H1 (cell line): ENCODE measurements around the gene GPC2. TPM values are rescaled to one million over a fixed set of nuclear protein-coding genes. Genes with fewer than 3 reads are reported as not detected.

ENCODE experiments used
- CTCF ChIA-PET: fragments of 300-600 bp; sonication (Branson Sonifier 250); formaldehyde crosslinking; loops from one replicate; lab custom pipeline; 2021; ENCODE audit not compliant: partially characterized antibody; lab: Charles Lee
- POLR2A ChIA-PET: fragments of 300-600 bp; sonication (Branson Sonifier 250); formaldehyde crosslinking; loops from one replicate; lab custom pipeline; 2021; ENCODE audit warnings: inconsistent platforms; ENCODE audit not compliant: partially characterized antibody; lab: Charles Lee
- DNase-seq, 2 experiments: peaks; one replicate each; pipeline versions ENCODE4 v3.0.0 to v3.0.0-alpha.2; 2010 to 2022; ENCODE audit warnings: low spot score in 2 of 2, low read depth in 1 of 2, mixed read lengths in 1 of 2
- FAIRE-seq: peaks from 2 replicates; lab custom pipeline; 2011; peaks lifted over from hg19 to GRCh38; lab: Jason Lieb, UNC
- H2AFZ ChIP-seq: 2 replicates; pipeline ENCODE4 v1.8.1; 2012; ENCODE audit warnings: low read length, inconsistent platforms
- H2AK5ac ChIP-seq: 2 replicates; pipeline ENCODE4 v1.6.1; 2013; ENCODE audit warnings: low read depth, low read length
- H2BK120ac ChIP-seq: replicated peaks from 2 replicates; pipeline ENCODE3; 2013; ENCODE audit warnings: low read depth, low read length, inconsistent platforms
- H2BK12ac ChIP-seq: 2 replicates; pipeline ENCODE4 v1.6.1; 2013; ENCODE audit warnings: low read depth, low read length
- H2BK15ac ChIP-seq: 2 replicates; pipeline ENCODE4 v1.6.1; 2013; ENCODE audit warnings: low read length
- H2BK20ac ChIP-seq: 2 replicates; pipeline ENCODE4 v1.6.1; 2013; ENCODE audit warnings: low read length
- H2BK5ac ChIP-seq: 2 replicates; pipeline ENCODE4 v1.6.1; 2013; ENCODE audit warnings: low read depth, low read length
- H3K14ac ChIP-seq: 2 replicates; pipeline ENCODE4 v1.6.1; 2013; ENCODE audit warnings: inconsistent platforms; ENCODE audit not compliant: insufficient read length
- H3K18ac ChIP-seq: 2 replicates; pipeline ENCODE4 v1.6.1; 2013; ENCODE audit warnings: low read length; ENCODE audit errors: extremely low read depth
- H3K23ac ChIP-seq: 2 replicates; pipeline ENCODE4 v1.6.1; 2013; ENCODE audit warnings: inconsistent platforms; ENCODE audit not compliant: insufficient read length
- H3K23me2 ChIP-seq: 2 replicates; pipeline ENCODE4 v1.6.1; 2013; ENCODE audit warnings: low read depth, low read length
- H3K27ac ChIP-seq: 2 replicates; pipeline ENCODE4 v1.6.1; 2011; ENCODE audit warnings: low read depth, low read length, inconsistent platforms
- H3K27me3 ChIP-seq, 4 experiments: replicated peaks in 1 of 4; 1 replicate in 1 of 4; 2 replicates in 3 of 4; pipeline versions ENCODE4 v1.6.1 to v1.8.1; 2011 to 2013; ENCODE audit warnings: low read length in 3 of 4, mild to moderate bottlenecking in 3 of 4, inconsistent platforms in 2 of 4, mixed read lengths in 2 of 4, moderate library complexity in 1 of 4; ENCODE audit not compliant: control insufficient read depth in 3 of 4, insufficient read depth in 3 of 4; ENCODE audit errors: extremely low read depth in 1 of 4
- H3K36me3 ChIP-seq, 4 experiments: 2 replicates each; pipeline versions ENCODE4 v1.6.1 to v1.8.1; 2011 to 2013; ENCODE audit warnings: mild to moderate bottlenecking in 4 of 4, low read length in 3 of 4, moderate library complexity in 2 of 4, control low read depth in 1 of 4, inconsistent platforms in 1 of 4; ENCODE audit not compliant: insufficient read depth in 4 of 4, control insufficient read depth in 2 of 4
- H3K4ac ChIP-seq: replicated peaks from 2 replicates; pipeline ENCODE3; 2013; ENCODE audit warnings: low read length, low read depth, mixed read lengths, inconsistent platforms; ENCODE audit not compliant: insufficient read length
- H3K4me1 ChIP-seq, 4 experiments: replicated peaks in 1 of 4; 1 replicate in 1 of 4; 2 replicates in 3 of 4; pipeline versions ENCODE4 v1.6.1 to v1.8.1; 2011 to 2013; ENCODE audit warnings: low read length in 3 of 4, inconsistent platforms in 2 of 4, mixed read lengths in 1 of 4; ENCODE audit not compliant: insufficient read depth in 4 of 4, control insufficient read depth in 3 of 4
- H3K4me2 ChIP-seq, 2 experiments: 2 replicates each; pipeline versions ENCODE4 v1.6.1 to v1.8.1; 2011 to 2013; ENCODE audit warnings: low read depth in 2 of 2, low read length in 2 of 2, control low read depth in 1 of 2, inconsistent platforms in 1 of 2, mild to moderate bottlenecking in 1 of 2; ENCODE audit not compliant: insufficient read depth in 1 of 2
- H3K4me3 ChIP-seq, 4 experiments: fragments of 200-600, 300-600 bp in 1 of 4; sonication (generic), shearing (Covaris generic), sonication (Bioruptor Twin) in 1 of 4; 2 replicates each; pipeline versions ENCODE4 v1.5.1 to v1.8.1; 2011 to 2016; ENCODE audit warnings: low read length in 4 of 4, low read depth in 3 of 4, control low read depth in 2 of 4, inconsistent platforms in 2 of 4, mild to moderate bottlenecking in 2 of 4, mixed read lengths in 1 of 4, moderate library complexity in 1 of 4; ENCODE audit not compliant: insufficient read depth in 2 of 4; ENCODE audit errors: extremely low read depth in 1 of 4
- H3K56ac ChIP-seq: replicated peaks from 2 replicates; pipeline ENCODE3; 2013; ENCODE audit warnings: low read depth, mild to moderate bottlenecking, mixed read lengths, low read length, inconsistent platforms; ENCODE audit not compliant: insufficient read length
- H3K79me1 ChIP-seq: 2 replicates; pipeline ENCODE4 v1.6.1; 2013; ENCODE audit warnings: low read depth, low read length, control low read depth
- H3K79me2 ChIP-seq, 2 experiments: 2 replicates each; pipeline versions ENCODE4 v1.6.1 to v1.8.1; 2012 to 2013; ENCODE audit warnings: low read length in 2 of 2, mild to moderate bottlenecking in 2 of 2, inconsistent platforms in 1 of 2; ENCODE audit not compliant: insufficient read depth in 2 of 2, control insufficient read depth in 1 of 2
- H3K9ac ChIP-seq, 4 experiments: replicated peaks in 1 of 4; 1 replicate in 1 of 4; 2 replicates in 3 of 4; pipeline versions ENCODE4 v1.6.1 to v1.8.1; 2011 to 2013; ENCODE audit warnings: low read depth in 3 of 4, low read length in 3 of 4, control low read depth in 2 of 4, mild to moderate bottlenecking in 2 of 4, moderate library complexity in 2 of 4, inconsistent platforms in 1 of 4; ENCODE audit errors: extremely low read depth in 1 of 4
- H3K9me3 ChIP-seq, 2 experiments: 2 replicates each; pipeline versions ENCODE4 v1.6.1 to v1.8.1; 2012 to 2013; ENCODE audit warnings: mild to moderate bottlenecking in 2 of 2, moderate library complexity in 2 of 2, control low read depth in 1 of 2, inconsistent platforms in 1 of 2, low read depth in 1 of 2, low read length in 1 of 2, mixed read lengths in 1 of 2; ENCODE audit not compliant: insufficient read depth in 2 of 2
- H4K20me1 ChIP-seq, 2 experiments: replicated peaks in 1 of 2; 2 replicates each; pipeline versions ENCODE3 to v1.8.1; 2011 to 2013; ENCODE audit warnings: inconsistent platforms in 2 of 2, low read length in 2 of 2, mild to moderate bottlenecking in 1 of 2; ENCODE audit not compliant: insufficient read depth in 2 of 2, control insufficient read depth in 1 of 2
- H4K5ac ChIP-seq: 2 replicates; pipeline ENCODE4 v1.6.1; 2013; ENCODE audit warnings: low read length, low read depth, mixed read lengths, inconsistent platforms; ENCODE audit not compliant: insufficient read length
- H4K8ac ChIP-seq: 2 replicates; pipeline ENCODE4 v1.8.0; 2013; ENCODE audit warnings: mild to moderate bottlenecking, moderate library complexity, low read length, inconsistent platforms; ENCODE audit not compliant: insufficient read depth; ENCODE audit errors: extremely low read depth
- H4K91ac ChIP-seq: replicated peaks from 2 replicates; pipeline ENCODE3; 2013; ENCODE audit warnings: low read length, mixed read lengths, inconsistent platforms; ENCODE audit not compliant: insufficient read length
- ASH2L ChIP-seq: fragments of 200-600, 300-600 bp; sonication (generic); IDR thresholded peaks from one replicate; pipeline ENCODE4 v1.7.1; 2017; ENCODE audit warnings: low read length
- BCL11A ChIP-seq, 2 experiments: IDR thresholded peaks; one replicate each; pipeline ENCODE4 v1.6.1; 2011; ENCODE audit warnings: low read depth in 2 of 2, low read length in 2 of 2, mild to moderate bottlenecking in 2 of 2
- BRCA1 ChIP-seq: IDR thresholded peaks from 2 replicates; pipeline ENCODE4 v1.6.1; 2012; ENCODE audit warnings: low read depth, low read length, improper control_type of control experiment
- CBX8 ChIP-seq: fragments of 300-800, 300-1000 bp; sonication (generic); IDR thresholded peaks from 2 replicates; pipeline ENCODE4 v1.7.1; 2016; ENCODE audit warnings: low read depth, low read length, borderline replicate concordance
- KDM4A ChIP-seq: IDR thresholded peaks from one replicate; pipeline ENCODE4 v1.7.1; 2012; ENCODE audit warnings: low read depth, mild to moderate bottlenecking, moderate library complexity, low read length, inconsistent platforms; ENCODE audit not compliant: severe bottlenecking
- KDM5A ChIP-seq: fragments of 200-600 bp; IDR thresholded peaks from 2 replicates; pipeline ENCODE4 v1.7.1; 2012; ENCODE audit warnings: mild to moderate bottlenecking, low read length, inconsistent platforms, mixed read lengths
- POLR2A ChIP-seq, 2 experiments: IDR thresholded peaks; 1 replicate in 1 of 2; 2 replicates in 1 of 2; pipeline ENCODE4 v1.6.1; 2011; ENCODE audit warnings: low read depth in 2 of 2, low read length in 2 of 2, mild to moderate bottlenecking in 2 of 2; ENCODE audit errors: control extremely low read depth in 1 of 2
- RAD21 ChIP-seq, 2 experiments: IDR thresholded peaks in 1 of 2; conservative IDR thresholded peaks in 1 of 2; 2 replicates each; pipeline ENCODE4 v1.6.1; 2011; ENCODE audit warnings: low read depth in 2 of 2, low read length in 2 of 2, improper control_type of control experiment in 1 of 2, inconsistent platforms in 1 of 2, mild to moderate bottlenecking in 1 of 2, moderate library complexity in 1 of 2
- RBBP5 ChIP-seq: IDR thresholded peaks from 2 replicates; pipeline ENCODE4 v1.7.1; 2012; ENCODE audit warnings: low read depth, mild to moderate bottlenecking, inconsistent platforms, low read length, moderate library complexity, borderline replicate concordance
- SIN3A ChIP-seq, 2 experiments: IDR thresholded peaks in 1 of 2; conservative IDR thresholded peaks in 1 of 2; 2 replicates each; pipeline ENCODE4 v1.6.1; 2011 to 2012; ENCODE audit warnings: low read length in 2 of 2, improper control_type of control experiment in 1 of 2, low read depth in 1 of 2, mild to moderate bottlenecking in 1 of 2
- SIRT6 ChIP-seq: IDR thresholded peaks from one replicate; pipeline ENCODE4 v1.7.1; 2012; ENCODE audit warnings: low read length, inconsistent platforms
- SP4 ChIP-seq: IDR thresholded peaks from 2 replicates; pipeline ENCODE4 v1.6.1; 2012; ENCODE audit warnings: low read length, inconsistent platforms
- TAF1 ChIP-seq: IDR thresholded peaks from 2 replicates; pipeline ENCODE4 v1.6.1; 2011; ENCODE audit warnings: mild to moderate bottlenecking, low read depth, low read length
- WGBS, 2 experiments: shearing (Covaris generic) in 1 of 2; methylation state at CpG; one replicate each; pipeline versions ENCODE4 v1.1.6 to v1.1.7; 2013 to 2015; ENCODE audit warnings: low lambda C conversion rate in 2 of 2, mixed read lengths in 2 of 2, inconsistent platforms in 1 of 2, low coverage in 1 of 2, missing lambda C conversion rate in 1 of 2; ENCODE audit not compliant: insufficient replicate concordance in 2 of 2, insufficient coverage in 1 of 2, insufficient read length in 1 of 2; ENCODE audit errors: extremely low coverage in 1 of 2, missing lambda C conversion rate in 1 of 2; 5-methylcytosine and 5-hydroxymethylcytosine counted together
- polyA plus RNA-seq, 7 experiments: library from polyadenylated mRNA; depleted of rRNA in 3 of 7; stranded (reverse) in 5 of 7; unstranded in 2 of 7; fragments of >200 nt in 5 of 7; fragments of 200-250 nt in 2 of 7; gene quantifications; 1 replicate in 5 of 7; 2 replicates in 1 of 7; 4 replicates in 1 of 7; pipeline versions ENCODE4 v1.2.1 to v1.2.3, GENCODE V29; 2011 to 2013; ENCODE audit warnings: missing spikeins in 2 of 7, mixed read lengths in 2 of 7
- total RNA-seq: library from RNA; stranded (reverse); fragmentation: NEBNext Ultra II Directional; extraction: Animal tissue kit (Norgen Biotek cat#: 25700); gene quantifications from 2 replicates; pipeline ENCODE4 v1.2.1, GENCODE V29; 2021
- TF ChIP-seq, protein P1 (sequence below): IDR thresholded peaks from 2 replicates; pipeline ENCODE4 v1.6.1; 2011; ENCODE audit warnings: low read depth, mild to moderate bottlenecking, low read length; ENCODE audit not compliant: insufficient read depth

The GPC2 gene
- total and polyA plus RNA-seq, 2 of the 8 experiments (the other 6 are each of a cell fraction or from before 2014, with no cell fraction given) = 25.3 to 44.8 TPM

GRCh38 chr7:100204454-100204853, 27.3 kb upstream of the GPC2 start:
- 0 out of 2 replicates have a peak, but pooled peaks cover 1% of the 10 kb centered on the region for H3K23me2 ChIP-seq
- H4K91ac ChIP-seq = no peak overlapping the region
- no peak overlapping the region for H2BK15ac ChIP-seq
- H3K79me1 ChIP-seq = no peaks in the 10 kb centered on the region
- H4K8ac ChIP-seq = no peak overlapping the region; the same call in 1 of the 2 replicates
- no peak overlapping the region for H2BK120ac ChIP-seq
- WGBS, 2 experiments = 89% methylated on average over 9 of the region's 9 CpGs; no CpG with 5 or more reads in 1 of the 2 experiments
- no peak overlapping the region for H3K14ac ChIP-seq
- no peaks in the 10 kb centered on the region for H3K36me3 ChIP-seq
- no peak overlapping the region for H3K27ac ChIP-seq
- H3K9me3 ChIP-seq = no peaks in the 10 kb centered on the region
- no peaks in the 10 kb centered on the region for H3K79me2 ChIP-seq
- FAIRE-seq = no peak
- CTCF ChIA-PET = interaction anchor here (0.6 to 3.4 kb wide), 7 partner anchors 11 to 73 kb away, joined by 3 to 36 read pairs (median 3); no protein-coding TSS in a partner anchor
- no peak overlapping the region for H4K5ac ChIP-seq
- H3K4me1 ChIP-seq = peaks cover 0 to 9% (median 3%) of the 10 kb centered on the region in 4 experiments; a peak in 3 of 7 replicates
- H3K56ac ChIP-seq = no peak overlapping the region
- peaks cover 0 to 5% (median 2%) of the 10 kb centered on the region in 4 experiments; a peak in 4 of 7 replicates for H3K27me3 ChIP-seq
- no peaks in the 10 kb centered on the region for H4K20me1 ChIP-seq
- no peak overlapping the region for H2BK12ac ChIP-seq
- no peak overlapping the region for H2BK5ac ChIP-seq
- DNase-seq = no peak
- H2AK5ac ChIP-seq = peak overlapping the region; percentile 71; the same call in 1 of the 2 replicates
- no peak overlapping the region for H3K18ac ChIP-seq
- POLR2A ChIA-PET = interaction anchor here (0.7 to 1.6 kb wide), 5 partner anchors 10 to 37 kb away, joined by 3 to 4 read pairs (median 3); partner anchors contain the start of gene GAL3ST4
- no peak overlapping the region for H3K4me2 ChIP-seq
- no peak overlapping the region for H3K4me3 ChIP-seq
- H3K4ac ChIP-seq = no peak overlapping the region
- no peak overlapping the region for H2AFZ ChIP-seq
- H3K9ac ChIP-seq = no peak overlapping the region
- H2BK20ac ChIP-seq = no peak overlapping the region
- no peak overlapping the region for H3K23ac ChIP-seq
- TF ChIP-seq RAD21 (IDR thresholded peaks at IDR 0.05 in 1 of 2, conservative IDR thresholded peaks at IDR 0.05 in 1 of 2; ENCODE audit: low read depth in 2 of 2, low read length in 2 of 2) (no peak), CBX8 (no peak), BRCA1 (no peak), BCL11A (IDR thresholded peaks at IDR 0.05; ENCODE audit: low read depth in 2 of 2, low read length in 2 of 2) (no peak), SP4 (no peak), POLR2A (IDR thresholded peaks at IDR 0.05; ENCODE audit: control extremely low read depth in 1 of 2, low read depth in 2 of 2, low read length in 2 of 2) (no peak), ASH2L (no peak), RBBP5 (no peak), SIN3A (conservative IDR thresholded peaks at IDR 0.05 in 1 of 2, IDR thresholded peaks at IDR 0.05 in 1 of 2; ENCODE audit: low read depth in 1 of 2, low read length in 2 of 2) (no peak), KDM5A (no peak), KDM4A (no peak), TAF1 (no peak), SIRT6 (no peak)
- TF ChIP-seq, protein P1, sequence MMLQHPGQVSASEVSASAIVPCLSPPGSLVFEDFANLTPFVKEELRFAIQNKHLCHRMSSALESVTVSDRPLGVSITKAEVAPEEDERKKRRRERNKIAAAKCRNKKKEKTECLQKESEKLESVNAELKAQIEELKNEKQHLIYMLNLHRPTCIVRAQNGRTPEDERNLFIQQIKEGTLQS = no peak
